ENCODE data around the gene ZNHIT1. TPM values are rescaled to one million over a fixed set of nuclear protein-coding genes. Genes with fewer than 3 reads are reported as not detected.

The ZNHIT1 gene
- total and polyA plus RNA-seq, 4 donors, result 52.7 to 149 (median 92.4) TPM

DNA sequence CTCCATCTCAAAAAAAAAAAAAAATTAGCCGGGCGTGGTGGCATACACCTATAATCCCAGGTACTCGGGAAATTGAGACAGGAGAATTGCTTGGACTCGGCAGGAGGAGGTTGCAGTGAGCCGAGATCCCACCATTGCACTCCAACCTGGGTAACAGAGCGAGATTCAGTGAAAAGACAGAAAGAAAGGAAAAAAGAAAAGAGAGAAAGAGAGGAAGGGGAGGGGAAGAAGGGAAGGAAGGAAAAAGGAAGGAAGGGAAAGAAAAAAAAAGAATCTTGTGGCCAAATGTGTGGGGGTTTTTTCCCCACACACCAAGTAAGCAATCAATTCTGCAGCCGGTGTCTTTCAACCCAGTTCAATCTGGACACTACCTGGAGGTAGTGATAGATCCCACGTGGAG lies 28.9 kb upstream of the ZNHIT1 start:
- H3K27me3 ChIP-seq (ENCODE audit: control insufficient read depth in 4 of 4, insufficient read depth in 4 of 4, low read length in 3 of 4), result no peaks in the 10 kb centered on the region
- H3K27ac ChIP-seq (ENCODE audit: low read depth in 1 of 2, low read length in 2 of 2), result no peak overlapping the region
- TF ChIP-seq, protein P1, sequence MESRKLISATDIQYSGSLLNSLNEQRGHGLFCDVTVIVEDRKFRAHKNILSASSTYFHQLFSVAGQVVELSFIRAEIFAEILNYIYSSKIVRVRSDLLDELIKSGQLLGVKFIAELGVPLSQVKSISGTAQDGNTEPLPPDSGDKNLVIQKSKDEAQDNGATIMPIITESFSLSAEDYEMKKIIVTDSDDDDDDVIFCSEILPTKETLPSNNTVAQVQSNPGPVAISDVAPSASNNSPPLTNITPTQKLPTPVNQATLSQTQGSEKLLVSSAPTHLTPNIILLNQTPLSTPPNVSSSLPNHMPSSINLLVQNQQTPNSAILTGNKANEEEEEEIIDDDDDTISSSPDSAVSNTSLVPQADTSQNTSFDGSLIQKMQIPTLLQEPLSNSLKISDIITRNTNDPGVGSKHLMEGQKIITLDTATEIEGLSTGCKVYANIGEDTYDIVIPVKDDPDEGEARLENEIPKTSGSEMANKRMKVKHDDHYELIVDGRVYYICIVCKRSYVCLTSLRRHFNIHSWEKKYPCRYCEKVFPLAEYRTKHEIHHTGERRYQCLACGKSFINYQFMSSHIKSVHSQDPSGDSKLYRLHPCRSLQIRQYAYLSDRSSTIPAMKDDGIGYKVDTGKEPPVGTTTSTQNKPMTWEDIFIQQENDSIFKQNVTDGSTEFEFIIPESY (IDR thresholded peaks at IDR 0.05), result no peak
- TF ChIP-seq, protein P2, sequence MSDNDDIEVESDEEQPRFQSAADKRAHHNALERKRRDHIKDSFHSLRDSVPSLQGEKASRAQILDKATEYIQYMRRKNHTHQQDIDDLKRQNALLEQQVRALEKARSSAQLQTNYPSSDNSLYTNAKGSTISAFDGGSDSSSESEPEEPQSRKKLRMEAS (IDR thresholded peaks at IDR 0.05), result no peak
- TF ChIP-seq RAD21 (IDR thresholded peaks at IDR 0.05), result no peak
- no peak for TF ChIP-seq FOXA1 (IDR thresholded peaks at IDR 0.05)
- no peak for TF ChIP-seq JUND (IDR thresholded peaks at IDR 0.05)
- TF ChIP-seq GABPA (IDR thresholded peaks at IDR 0.05 in 1 of 2, conservative IDR thresholded peaks at IDR 0.05 in 1 of 2), result no peak
- TF ChIP-seq HNF4G (IDR thresholded peaks at IDR 0.05), result no peak
- TF ChIP-seq, protein P3, sequence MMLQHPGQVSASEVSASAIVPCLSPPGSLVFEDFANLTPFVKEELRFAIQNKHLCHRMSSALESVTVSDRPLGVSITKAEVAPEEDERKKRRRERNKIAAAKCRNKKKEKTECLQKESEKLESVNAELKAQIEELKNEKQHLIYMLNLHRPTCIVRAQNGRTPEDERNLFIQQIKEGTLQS (IDR thresholded peaks at IDR 0.05), result no peak
- TF ChIP-seq TAF1 (conservative IDR thresholded peaks at IDR 0.05), result no peak
- TF ChIP-seq FOXA2 (IDR thresholded peaks at IDR 0.05), result no peak
- TF ChIP-seq, protein P4, sequence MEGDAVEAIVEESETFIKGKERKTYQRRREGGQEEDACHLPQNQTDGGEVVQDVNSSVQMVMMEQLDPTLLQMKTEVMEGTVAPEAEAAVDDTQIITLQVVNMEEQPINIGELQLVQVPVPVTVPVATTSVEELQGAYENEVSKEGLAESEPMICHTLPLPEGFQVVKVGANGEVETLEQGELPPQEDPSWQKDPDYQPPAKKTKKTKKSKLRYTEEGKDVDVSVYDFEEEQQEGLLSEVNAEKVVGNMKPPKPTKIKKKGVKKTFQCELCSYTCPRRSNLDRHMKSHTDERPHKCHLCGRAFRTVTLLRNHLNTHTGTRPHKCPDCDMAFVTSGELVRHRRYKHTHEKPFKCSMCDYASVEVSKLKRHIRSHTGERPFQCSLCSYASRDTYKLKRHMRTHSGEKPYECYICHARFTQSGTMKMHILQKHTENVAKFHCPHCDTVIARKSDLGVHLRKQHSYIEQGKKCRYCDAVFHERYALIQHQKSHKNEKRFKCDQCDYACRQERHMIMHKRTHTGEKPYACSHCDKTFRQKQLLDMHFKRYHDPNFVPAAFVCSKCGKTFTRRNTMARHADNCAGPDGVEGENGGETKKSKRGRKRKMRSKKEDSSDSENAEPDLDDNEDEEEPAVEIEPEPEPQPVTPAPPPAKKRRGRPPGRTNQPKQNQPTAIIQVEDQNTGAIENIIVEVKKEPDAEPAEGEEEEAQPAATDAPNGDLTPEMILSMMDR (IDR thresholded peaks at IDR 0.05; ENCODE audit: low read depth, low read length, missing input control), result no peak
- no peak for TF ChIP-seq NR2F2 (IDR thresholded peaks at IDR 0.05)
- TF ChIP-seq EGR1 (IDR thresholded peaks at IDR 0.05; ENCODE audit: low read depth in 2 of 2), result no peak
- 87% methylated on average over 8 of the region's 8 CpGs for WGBS
- H3K4me1 ChIP-seq (ENCODE audit: control insufficient read depth in 4 of 4, insufficient read depth in 4 of 4, low read length in 3 of 4), result peaks cover 3 to 6% (median 5%) of the 10 kb centered on the region in 4 donors
- H3K9me3 ChIP-seq (ENCODE audit: control insufficient read depth in 4 of 4, low read length in 3 of 4), result no peaks in the 10 kb centered on the region
- DNase-seq (ENCODE audit: low spot score), result no peak
- H3K4me3 ChIP-seq (ENCODE audit: low read depth in 1 of 3, low read length in 3 of 3), result no peak overlapping the region
- no peak overlapping the region for H3K9ac ChIP-seq (ENCODE audit: low read depth in 1 of 2, low read length in 2 of 2)
- H3K36me3 ChIP-seq (ENCODE audit: control insufficient read depth in 4 of 4, insufficient read depth in 3 of 4, low read depth in 1 of 4, low read length in 3 of 4), result peaks cover 0 to 3% (median 0%) of the 10 kb centered on the region in 4 donors

DNA sequence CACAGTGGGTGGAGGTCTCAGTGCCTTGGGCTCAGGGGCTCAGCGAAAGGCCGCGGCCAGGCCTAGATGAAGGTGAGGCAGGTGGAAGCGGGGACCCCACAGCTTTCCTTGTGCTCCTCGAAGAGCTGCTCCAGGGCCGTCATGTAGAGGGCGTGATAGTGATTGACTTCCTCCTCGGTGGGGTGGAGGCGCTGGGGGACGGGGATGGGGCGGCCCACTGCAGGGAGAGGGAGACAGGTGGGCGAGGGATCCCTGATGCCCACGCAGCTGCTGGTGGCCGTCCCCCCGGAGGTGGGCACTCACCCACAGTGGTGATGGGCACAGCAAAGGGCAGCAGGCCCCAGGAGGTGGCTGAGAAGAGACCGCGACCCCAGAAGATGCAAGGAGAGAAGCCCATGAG lies 22.1 kb upstream of the ZNHIT1 start:
- TF ChIP-seq FOXA1 (IDR thresholded peaks at IDR 0.05) (no peak), HNF4A (conservative IDR thresholded peaks at IDR 0.05) (no peak), FOXA2 (IDR thresholded peaks at IDR 0.05) (no peak), SP1 (IDR thresholded peaks at IDR 0.05) (no peak), NR2F2 (IDR thresholded peaks at IDR 0.05) (no peak), EGR1 (IDR thresholded peaks at IDR 0.05; ENCODE audit: low read depth in 2 of 2) (no peak)
- TF ChIP-seq, protein P1 (IDR thresholded peaks at IDR 0.05), result no peak
- TF ChIP-seq, protein P4 (IDR thresholded peaks at IDR 0.05; ENCODE audit: low read depth, low read length, missing input control), result no peak
- Histone ChIP-seq H3K4me3 (ENCODE audit: low read depth in 1 of 3, low read length in 3 of 3) (no peak overlapping the region), H3K9me3 (ENCODE audit: control insufficient read depth in 4 of 4, low read length in 3 of 4) (no peaks in the 10 kb centered on the region), H3K27me3 (ENCODE audit: control insufficient read depth in 4 of 4, insufficient read depth in 4 of 4, low read length in 3 of 4) (no peaks in the 10 kb centered on the region), H3K9ac (ENCODE audit: low read depth in 1 of 2, low read length in 2 of 2) (no peak overlapping the region), H3K36me3 (ENCODE audit: control insufficient read depth in 4 of 4, insufficient read depth in 3 of 4, low read depth in 1 of 4, low read length in 3 of 4) (peaks cover 0 to 1% (median 0%) of the 10 kb centered on the region in 4 donors), H3K27ac (ENCODE audit: low read depth in 1 of 2, low read length in 2 of 2) (no peak overlapping the region), H3K4me1 (ENCODE audit: control insufficient read depth in 4 of 4, insufficient read depth in 4 of 4, low read length in 3 of 4) (peaks cover 3 to 17% (median 11%) of the 10 kb centered on the region in 4 donors)
- WGBS, result 90% methylated on average over 17 of the region's 17 CpGs
- no peak for DNase-seq (ENCODE audit: low spot score)

Data from liver (tissue), 9 donors.